DOHH2 (cell line): ENCODE measurements around the gene SLC4A11.

Experiments
- CTCF ChIP-seq: fragments of 200-600 bp; sonication (generic); IDR thresholded peaks from one replicate; pipeline ENCODE4 v1.5.1; 2014; ENCODE audit warnings: antibody characterized with exemption, mild to moderate bottlenecking, low read depth, low read length; ENCODE audit not compliant: poor library complexity, severe bottlenecking
- EZH2phosphoT487 ChIP-seq: fragments of 200-600 bp; sonication (generic); IDR thresholded peaks from 2 replicates; pipeline ENCODE4 v1.6.1; 2017; ENCODE audit warnings: borderline replicate concordance, mild to moderate bottlenecking, antibody characterized with exemption, low read length, moderate library complexity, mixed read lengths

GRCh38 chr20:3192226-3193015, 46.6 kb downstream of the SLC4A11 start:
- TF ChIP-seq CTCF = no peak
- TF ChIP-seq EZH2phosphoT487 = no peak
